Frontal cortex (tissue), 4 donors: Measurements from ENCODE around the gene MARF1. TPM values are rescaled to one million over a fixed set of nuclear protein-coding genes. Genes with fewer than 3 reads are reported as not detected.
"Not testable (repeated sequence)": the region's sequence is repeated elsewhere in the genome, so short reads cannot be mapped to it uniquely, and the experiment has no call there.

Experiments used
- DNase-seq, 2 donors: peaks; one replicate each; pipeline ENCODE4 v3.0.0; 2012; ENCODE audit warnings: low spot score in 2 of 2
- FAIRE-seq: peaks from 2 replicates; lab custom pipeline; 2012; peaks lifted over from hg19 to GRCh38; lab: Jason Lieb, UNC
- total RNA-seq: library from RNA; depleted of rRNA; stranded (reverse); fragments of >200 nt; gene quantifications from one replicate; pipeline ENCODE4 v1.2.3, GENCODE V29; 2014
- donor health status: control.
- donor health status: control.
- donor health status: control.

Gene MARF1
- total RNA-seq, 1 donor from 2014 or later: 20.4 TPM

- DNase-seq: no peak
- FAIRE-seq: no peak
These were observed 95.2 kb downstream of the MARF1 start for GRCh38 chr16:15547768-15548096.

GRCh38 chr16:15547072-15547767, 95.7 kb downstream of the MARF1 start:
- FAIRE-seq, DNase-seq: not testable (repeated sequence)

GRCh38 chr16:15545544-15545943, 97.4 kb downstream of the MARF1 start:
- no peak for FAIRE-seq
- DNase-seq: no peak

GRCh38 chr16:15544405-15544804, 98.5 kb downstream of the MARF1 start:
- FAIRE-seq (no peak), DNase-seq (no peak)

Other genes with a start within 250 kb of the MARF1 start
- gene MPV17L, start 247.4 kb downstream of the MARF1 start, total RNA-seq: 13.9 TPM
- 81.1 TPM for gene BMERB1, start 208.6 kb downstream of the MARF1 start, total RNA-seq
- gene NDE1, start 7.1 kb upstream of the MARF1 start, total RNA-seq: 4.1 TPM
- gene MYH11, start 213.9 kb upstream of the MARF1 start, total RNA-seq: 1.2 TPM
- 44.8 TPM for gene CEP20, start 245.4 kb upstream of the MARF1 start, total RNA-seq